Stimulated activated CD4-positive, alpha-beta T cell treated with anti-CD3 and anti-CD28 coated beads, TNF-alpha, amount 100 ng/mL, for 48 hours (primary cell): ENCODE results near the gene KMT5C.

ENCODE experiments used
- DNase-seq, 3 donors: peaks; one replicate each; pipeline ENCODE4 v3.0.0-alpha.2; 2020; ENCODE audit warnings: low read depth in 3 of 3

KMT5C gene

GRCh38 chr19:55346725-55347441 lies 7.2 kb downstream of the KMT5C start:
- DNase-seq = no peak

- no peak for DNase-seq
These were observed 7.8 kb downstream of the KMT5C start for GRCh38 chr19:55347442-55348009.

GRCh38 chr19:55348317-55349034 lies 8.8 kb downstream of the KMT5C start:
- no peak for DNase-seq

GRCh38 chr19:55350620-55351315 lies 11.1 kb downstream of the KMT5C start:
- DNase-seq = no peak

GRCh38 chr19:55352040-55352439 lies 12.4 kb downstream of the KMT5C start:
- DNase-seq = no peak

GRCh38 chr19:55352549-55353145 lies 13.0 kb downstream of the KMT5C start:
- DNase-seq = no peak

- DNase-seq = no peak
These were observed 13.7 kb downstream of the KMT5C start for GRCh38 chr19:55353356-55353802.

- peak in 2 of 3 donors; percentile 47 to 51 for DNase-seq
These were observed 14.4 kb downstream of the KMT5C start for GRCh38 chr19:55353803-55354697.

- no peak for DNase-seq
These were observed 15.1 kb downstream of the KMT5C start, which contains the start of gene COX6B2 for GRCh38 chr19:55354698-55355212. Gene COX6B2 (minus strand): TSS chr19:55354719. CDS start chr19:55354521, 198 bp downstream.

- DNase-seq = no peak
These were observed 15.6 kb downstream of the KMT5C start for GRCh38 chr19:55355213-55355821.

- DNase-seq = no peak
These were observed 18.8 kb downstream of the KMT5C start for GRCh38 chr19:55358493-55358892.

GRCh38 chr19:55358943-55359908 lies 19.6 kb downstream of the KMT5C start:
- no peak for DNase-seq

- DNase-seq = no peak
These were observed 21.2 kb downstream of the KMT5C start for GRCh38 chr19:55360902-55361301.

- no peak for DNase-seq
These were observed 22.7 kb downstream of the KMT5C start for GRCh38 chr19:55362174-55362989.

GRCh38 chr19:55362990-55363716 lies 23.5 kb downstream of the KMT5C start, which contains the start of gene GARIN5B:
Gene GARIN5B (minus strand): TSS chr19:55363260. CDS start chr19:55363066, 194 bp downstream.
- no peak for DNase-seq

- DNase-seq = no peak
These were observed 25.6 kb downstream of the KMT5C start for GRCh38 chr19:55365245-55365644.

- DNase-seq = no peak
These were observed 26.3 kb downstream of the KMT5C start for GRCh38 chr19:55365964-55366363.
